IMR-90 (cell line): ENCODE data around the gene KIF1A. TPM values are rescaled to one million over a fixed set of nuclear protein-coding genes. Genes with fewer than 3 reads are reported as not detected.

ENCODE experiments used
- ATAC-seq: fragments of 200-7000 bp; cut with Tn5 transposase; 2 replicates; pipeline ENCODE4 v1.9.1; 2020; ENCODE audit warnings: low read depth, mild to moderate bottlenecking, moderate library complexity
- BruUV-seq: library from RNA; stranded (reverse); fragments of 400-500 nt; replicated peaks from 2 replicates; lab custom pipeline; 2021; lab: Mats Ljungman, UMichigan
- CTCF ChIA-PET: fragments of 300-600 bp; formaldehyde crosslinking; extraction: SDS; loops from one replicate; lab custom pipeline; 2021; ENCODE audit warnings: antibody characterized with exemption; lab: Yijun Ruan, JAX
- POLR2A ChIA-PET: fragments of 300-600 bp; sonication (Branson Sonifier 250); formaldehyde crosslinking; loops from one replicate; lab custom pipeline; 2022; ENCODE audit warnings: antibody characterized with exemption; ENCODE audit not compliant: unreplicated experiment; lab: Charles Lee
- DNase-seq: peaks from one replicate; pipeline ENCODE4 v3.0.0; 2013
- H2AFZ ChIP-seq: replicated peaks from 2 replicates; pipeline ENCODE3; 2013; ENCODE audit warnings: low read length, mild to moderate bottlenecking; ENCODE audit not compliant: poor library complexity
- H2AK5ac ChIP-seq: 2 replicates; pipeline ENCODE4 v1.6.1; 2013; ENCODE audit warnings: low read depth, low read length, inconsistent platforms
- H2AK9ac ChIP-seq: replicated peaks from 2 replicates; pipeline ENCODE3; 2013; ENCODE audit warnings: mild to moderate bottlenecking, low read depth, low read length, moderate library complexity; ENCODE audit not compliant: poor library complexity
- H2BK120ac ChIP-seq: 2 replicates; pipeline ENCODE4 v1.6.1; 2013; ENCODE audit warnings: low read depth, low read length, inconsistent platforms
- H2BK15ac ChIP-seq: 3 replicates; pipeline ENCODE4 v1.6.1; 2013; ENCODE audit warnings: low read depth, low read length, inconsistent platforms
- H2BK20ac ChIP-seq: 2 replicates; pipeline ENCODE4 v1.6.1; 2013; ENCODE audit warnings: low read depth, mild to moderate bottlenecking, inconsistent platforms, low read length, moderate library complexity
- H2BK5ac ChIP-seq: 2 replicates; pipeline ENCODE4 v1.6.1; 2013; ENCODE audit warnings: mild to moderate bottlenecking, low read depth, low read length, inconsistent platforms; ENCODE audit not compliant: poor library complexity, severe bottlenecking
- H3K14ac ChIP-seq: replicated peaks from 2 replicates; pipeline ENCODE4 v1.6.1; 2013; ENCODE audit warnings: low read depth, low read length, inconsistent platforms
- H3K18ac ChIP-seq: 2 replicates; pipeline ENCODE4 v1.6.1; 2013; ENCODE audit warnings: low read depth, low read length, control low read depth
- H3K23ac ChIP-seq: 2 replicates; pipeline ENCODE4 v1.6.1; 2013; ENCODE audit warnings: low read depth, low read length, inconsistent platforms
- H3K27ac ChIP-seq: 2 replicates; pipeline ENCODE4 v1.5.1; 2013; ENCODE audit warnings: mild to moderate bottlenecking, control low read depth, low read length; ENCODE audit not compliant: insufficient read depth
- H3K27me3 ChIP-seq: 2 replicates; pipeline ENCODE4 v1.6.1; 2013; ENCODE audit warnings: low read length; ENCODE audit not compliant: control insufficient read depth, insufficient read depth
- H3K36me3 ChIP-seq: 2 replicates; pipeline ENCODE4 v1.6.1; 2013; ENCODE audit warnings: low read length, mixed read lengths; ENCODE audit not compliant: control insufficient read depth, insufficient read depth
- H3K4ac ChIP-seq: 2 replicates; pipeline ENCODE4 v1.6.1; 2013; ENCODE audit warnings: low read depth, low read length, inconsistent platforms
- H3K4me1 ChIP-seq: 2 replicates; pipeline ENCODE4 v1.6.1; 2013; ENCODE audit warnings: low read length, mixed read lengths; ENCODE audit not compliant: control insufficient read depth, insufficient read depth
- H3K4me2 ChIP-seq: 2 replicates; pipeline ENCODE4 v1.6.1; 2013; ENCODE audit warnings: low read depth, mild to moderate bottlenecking, control low read depth, low read length, moderate library complexity
- H3K4me3 ChIP-seq: 2 replicates; pipeline ENCODE4 v1.5.1; 2013; ENCODE audit warnings: low read depth, mild to moderate bottlenecking, control low read depth, low read length, moderate library complexity; ENCODE audit not compliant: insufficient read depth
- H3K56ac ChIP-seq: 2 replicates; pipeline ENCODE4 v1.6.1; 2013; ENCODE audit warnings: low read length, inconsistent platforms; ENCODE audit not compliant: insufficient read depth; ENCODE audit errors: extremely low read depth
- H3K79me1 ChIP-seq, 2 experiments: 2 replicates each; pipeline ENCODE4 v1.6.1; 2013; ENCODE audit warnings: low read length in 2 of 2, inconsistent platforms in 1 of 2, low read depth in 1 of 2
- H3K9ac ChIP-seq: 2 replicates; pipeline ENCODE4 v1.6.1; 2013; ENCODE audit warnings: low read depth, low read length, control low read depth
- H3K9me1 ChIP-seq: 2 replicates; pipeline ENCODE4 v1.6.1; 2013; ENCODE audit warnings: low read length, inconsistent platforms; ENCODE audit not compliant: insufficient read depth
- H3K9me3 ChIP-seq: 2 replicates; pipeline ENCODE4 v1.6.1; 2013; ENCODE audit warnings: low read length; ENCODE audit not compliant: control insufficient read depth, insufficient read depth
- H4K20me1 ChIP-seq: 2 replicates; pipeline ENCODE4 v1.6.1; 2013; ENCODE audit warnings: low read length, inconsistent platforms; ENCODE audit not compliant: insufficient read depth
- H4K5ac ChIP-seq: 2 replicates; pipeline ENCODE4 v1.6.1; 2013; ENCODE audit warnings: mild to moderate bottlenecking, low read depth, low read length, control low read depth
- H4K8ac ChIP-seq, 2 experiments: 2 replicates each; pipeline ENCODE4 v1.6.1; 2013; ENCODE audit warnings: low read depth in 2 of 2, low read length in 2 of 2, control low read depth in 1 of 2, inconsistent platforms in 1 of 2
- H4K91ac ChIP-seq: 2 replicates; pipeline ENCODE4 v1.6.1; 2013; ENCODE audit warnings: low read depth, low read length, inconsistent platforms; ENCODE audit not compliant: insufficient read depth
- BHLHE40 ChIP-seq: fragments of 150-350 bp; IDR thresholded peaks from 2 replicates; pipeline ENCODE4 v1.6.1; 2016; ENCODE audit warnings: mild to moderate bottlenecking, low read depth, low read length
- CEBPB ChIP-seq: IDR thresholded peaks from 2 replicates; pipeline ENCODE4 v1.6.1; 2012; ENCODE audit warnings: low read depth, low read length, improper control_type of control experiment
- CHD1 ChIP-seq: IDR thresholded peaks from 2 replicates; pipeline ENCODE4 v1.6.1; 2012; ENCODE audit warnings: low read depth, low read length, improper control_type of control experiment
- ELK1 ChIP-seq: fragments of 150-350 bp; IDR thresholded peaks from 2 replicates; pipeline ENCODE4 v1.6.1; 2016; ENCODE audit warnings: low read depth, mild to moderate bottlenecking, low read length, moderate library complexity, borderline replicate concordance
- FOS ChIP-seq: fragments of 150-350 bp; IDR thresholded peaks from 2 replicates; pipeline ENCODE4 v1.6.1; 2016; ENCODE audit warnings: low read depth, low read length
- MAFK ChIP-seq: IDR thresholded peaks from 2 replicates; pipeline ENCODE4 v1.6.1; 2012; ENCODE audit warnings: low read depth, low read length, improper control_type of control experiment
- MAZ ChIP-seq: IDR thresholded peaks from 2 replicates; pipeline ENCODE4 v1.6.1; 2012; ENCODE audit warnings: low read depth, mild to moderate bottlenecking, low read length, improper control_type of control experiment, moderate library complexity, borderline replicate concordance
- MXI1 ChIP-seq: IDR thresholded peaks from 2 replicates; pipeline ENCODE4 v1.6.1; 2012; ENCODE audit warnings: low read depth, mild to moderate bottlenecking, low read length, moderate library complexity, borderline replicate concordance
- NFE2L2 ChIP-seq: fragments of 150-350 bp; IDR thresholded peaks from 2 replicates; pipeline ENCODE4 v1.6.1; 2016; ENCODE audit warnings: low read depth, mild to moderate bottlenecking, low read length
- POLR2A ChIP-seq: IDR thresholded peaks from 2 replicates; pipeline ENCODE4 v1.6.1; 2012; ENCODE audit warnings: mild to moderate bottlenecking, low read depth, low read length
- RAD21 ChIP-seq: IDR thresholded peaks from 2 replicates; pipeline ENCODE4 v1.6.1; 2012; ENCODE audit warnings: low read length, improper control_type of control experiment
- RCOR1 ChIP-seq: IDR thresholded peaks from 2 replicates; pipeline ENCODE4 v1.6.1; 2012; ENCODE audit warnings: mild to moderate bottlenecking, low read length, improper control_type of control experiment; ENCODE audit not compliant: insufficient replicate concordance
- RFX5 ChIP-seq: IDR thresholded peaks from 2 replicates; pipeline ENCODE4 v1.8.0; 2012; ENCODE audit warnings: low read depth, mild to moderate bottlenecking, low read length, moderate library complexity
- SMC3 ChIP-seq: fragments of 150-350 bp; IDR thresholded peaks from 2 replicates; pipeline ENCODE4 v1.6.1; 2016; ENCODE audit warnings: low read depth, mild to moderate bottlenecking, antibody characterized with exemption, low read length, moderate library complexity
- USF2 ChIP-seq: fragments of 150-350 bp; IDR thresholded peaks from 2 replicates; pipeline ENCODE4 v1.6.1; 2017; ENCODE audit warnings: mild to moderate bottlenecking, antibody characterized with exemption, low read length, low read depth
- WGBS, 2 experiments: methylation state at CpG; one replicate each; pipeline versions ENCODE4 v1.1.5 to v1.1.7; 2013; ENCODE audit warnings: missing lambda C conversion rate in 2 of 2; ENCODE audit not compliant: insufficient read length in 1 of 2; ENCODE audit errors: extremely low coverage in 2 of 2; 5-methylcytosine and 5-hydroxymethylcytosine counted together
- dilution Hi-C: fragments of 300-500 bp; cut with HindIII; formaldehyde crosslinking; loops from one replicate; pipeline ENCODE4 v1.14.3; 2018; ENCODE audit warnings: low sequenced_read_pairs; ENCODE audit not compliant: unreplicated experiment
- in situ Hi-C: fragments of 300-500 bp; cut with MboI; formaldehyde crosslinking; loops from 3 replicates; pipeline ENCODE4 v1.14.3; 2019; ENCODE audit warnings: low sequenced_read_pairs, inconsistent platforms, mixed read lengths
- intact Hi-C: fragments of 100-400 bp; cut with micrococcal nuclease; formaldehyde crosslinking; loops from 2 replicates; pipeline ENCODE4 v1.10.0; 2022
- polyA plus RNA-seq, 3 experiments: library from polyadenylated mRNA; depleted of rRNA; stranded (reverse); fragments of >200 nt; gene quantifications; 2 replicates each; pipeline ENCODE4 v1.2.3, GENCODE V29; 2012; ENCODE audit warnings: low replicate concordance in 1 of 3
- total RNA-seq: library from RNA; depleted of rRNA; stranded (reverse); fragments of >200 nt; gene quantifications from 2 replicates; pipeline ENCODE4 v1.2.3, GENCODE V29; 2012

Gene KIF1A
- total and polyA plus RNA-seq, 2 of the 4 experiments (the other 2 are of a cell fraction): under 0.01 TPM; not detected in 1

GRCh38 chr2:240783819-240784621 is 36.0 kb downstream of the KIF1A start:
- Histone ChIP-seq H3K9ac (no peak overlapping the region), H3K9me1 (no peaks in the 10 kb centered on the region), H3K14ac (no peak overlapping the region), H3K23ac (no peak overlapping the region), H2AFZ (no peak overlapping the region), H3K27ac (no peak overlapping the region), H3K4me1 (no peaks in the 10 kb centered on the region), H3K56ac (no peak overlapping the region), H3K4me2 (no peak overlapping the region), H3K4me3 (no peak overlapping the region), H4K8ac (no peak overlapping the region), H3K79me1 (no peaks in the 10 kb centered on the region), H3K4ac (no peak overlapping the region), H2AK9ac (no peak overlapping the region), H2BK5ac (no peak overlapping the region), H2BK15ac (no peak overlapping the region), H4K91ac (no peak overlapping the region), H3K36me3 (no peaks in the 10 kb centered on the region), H2AK5ac (no peak overlapping the region), H3K27me3 (no peaks in the 10 kb centered on the region; the same call in 1 of the 2 replicates), H3K18ac (no peak overlapping the region), H4K5ac (no peak overlapping the region), H2BK20ac (no peak overlapping the region), H4K20me1 (no peaks in the 10 kb centered on the region), H2BK120ac (no peak overlapping the region), H3K9me3 (peaks cover 3% of the 10 kb centered on the region; the same call in 1 of the 2 replicates)
- intact Hi-C loops: no loop called here
- BruUV-seq: no TSS peak
- dilution Hi-C loops: no loop called here
- DNase-seq (no peak), ATAC-seq (no peak)
- ChIA-PET CTCF (no interaction called here), POLR2A (no interaction called here)
- in situ Hi-C loops: no loop called here
- WGBS, 2 experiments: 75% methylated on average over 11 of the region's 36 CpGs; no CpG with 5 or more reads in 1 of the 2 experiments
- TF ChIP-seq CHD1: no peak
- TF ChIP-seq NFE2L2: no peak
- no peak for TF ChIP-seq MAZ
- no peak for TF ChIP-seq ELK1
- TF ChIP-seq RAD21: no peak
- TF ChIP-seq MXI1: no peak
- no peak for TF ChIP-seq RCOR1
- no peak for TF ChIP-seq BHLHE40
- no peak for TF ChIP-seq RFX5
- no peak for TF ChIP-seq USF2
- TF ChIP-seq MAFK: no peak
- TF ChIP-seq FOS: no peak
- TF ChIP-seq SMC3: no peak
- no peak for TF ChIP-seq POLR2A
- TF ChIP-seq CEBPB: no peak
